Forelimb muscle (tissue), 1 donor: ENCODE measurements around the gene PGBD5. TPM values are rescaled to one million over a fixed set of nuclear protein-coding genes. Genes with fewer than 3 reads are reported as not detected.
"Not testable (repeated sequence)": the region's sequence is repeated elsewhere in the genome, so short reads cannot be mapped to it uniquely, and the experiment has no call there.

ENCODE experiments used
- DNase-seq: peaks from one replicate; pipeline ENCODE4 v3.0.0-alpha.2; 2013; ENCODE audit warnings: low read depth
- polyA plus RNA-seq: library from polyadenylated mRNA; unstranded; fragments of 120-200 nt; gene quantifications from one replicate; pipeline ENCODE4 v1.2.1, GENCODE V29; 2013; ENCODE audit not compliant: insufficient read length

PGBD5 gene, protein sequence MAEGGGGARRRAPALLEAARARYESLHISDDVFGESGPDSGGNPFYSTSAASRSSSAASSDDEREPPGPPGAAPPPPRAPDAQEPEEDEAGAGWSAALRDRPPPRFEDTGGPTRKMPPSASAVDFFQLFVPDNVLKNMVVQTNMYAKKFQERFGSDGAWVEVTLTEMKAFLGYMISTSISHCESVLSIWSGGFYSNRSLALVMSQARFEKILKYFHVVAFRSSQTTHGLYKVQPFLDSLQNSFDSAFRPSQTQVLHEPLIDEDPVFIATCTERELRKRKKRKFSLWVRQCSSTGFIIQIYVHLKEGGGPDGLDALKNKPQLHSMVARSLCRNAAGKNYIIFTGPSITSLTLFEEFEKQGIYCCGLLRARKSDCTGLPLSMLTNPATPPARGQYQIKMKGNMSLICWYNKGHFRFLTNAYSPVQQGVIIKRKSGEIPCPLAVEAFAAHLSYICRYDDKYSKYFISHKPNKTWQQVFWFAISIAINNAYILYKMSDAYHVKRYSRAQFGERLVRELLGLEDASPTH
- polyA plus RNA-seq: 13.5 TPM

DNA sequence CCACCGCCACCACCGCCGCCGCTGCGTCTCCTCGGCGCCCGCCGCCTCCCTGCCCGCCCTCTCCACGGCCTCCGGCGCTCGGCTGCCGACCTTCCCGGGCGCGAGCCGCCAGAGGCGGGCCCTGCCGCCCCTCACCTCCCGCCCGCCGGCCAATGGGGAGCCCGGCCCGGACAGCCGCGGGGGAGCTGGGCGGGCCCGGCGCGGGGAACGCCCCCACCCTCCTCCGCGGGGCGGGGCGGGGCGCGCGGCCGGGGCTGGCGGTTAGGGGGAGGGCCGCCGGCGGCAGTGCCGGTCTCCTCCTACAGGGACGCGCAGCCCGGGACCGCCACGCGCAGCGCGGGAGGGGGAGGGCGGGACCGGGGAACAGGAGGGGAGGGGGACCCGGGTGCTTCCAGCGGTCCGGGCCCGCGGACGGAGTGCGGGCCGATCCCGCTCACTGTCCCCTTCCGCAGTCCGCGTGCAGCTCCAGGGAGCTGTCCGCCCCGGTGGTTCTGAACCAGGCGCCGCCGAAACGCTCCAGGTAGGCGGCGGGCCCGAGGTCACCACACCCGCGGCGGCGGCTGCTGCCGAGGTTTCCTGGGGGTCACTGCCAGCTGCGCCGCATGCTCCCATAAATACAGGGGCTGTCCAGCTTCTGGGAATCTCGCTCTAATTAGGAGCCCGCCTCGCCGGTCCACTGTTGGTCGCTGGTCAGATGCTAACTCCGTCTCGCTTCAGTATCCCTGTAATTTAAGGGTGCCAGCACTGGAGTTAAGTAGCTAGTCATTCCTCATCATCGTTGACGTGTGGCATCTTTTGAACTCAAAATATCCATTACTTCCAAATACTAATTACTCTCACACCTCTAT, at the start of gene PGBD5:
TSS of gene PGBD5 (minus strand) at position 87 of the 848 bp plus-strand sequence. CDS start 404 bp downstream, outside the sequence.
- peak; percentile 25 for DNase-seq

DNA sequence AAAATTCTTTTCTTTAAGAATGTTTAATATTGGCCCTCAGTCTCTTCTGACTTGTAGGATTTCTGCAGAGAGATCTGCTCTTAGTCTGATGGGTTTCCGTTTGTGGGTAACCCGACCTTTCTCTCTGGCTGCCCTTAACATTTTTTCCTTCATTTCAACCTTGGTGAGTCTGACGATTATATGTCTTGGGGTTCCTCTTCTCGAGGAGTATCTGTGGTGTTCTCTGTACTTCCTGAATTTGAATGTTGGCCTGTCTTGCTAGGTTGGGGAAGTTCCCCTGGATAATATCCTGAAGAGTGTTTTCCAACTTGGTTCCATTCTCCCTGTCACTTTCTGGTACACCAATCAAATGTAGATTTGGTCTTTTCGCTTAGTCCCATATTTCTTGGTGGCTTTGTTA, 48.8 kb upstream of the PGBD5 start:
- not testable (repeated sequence) for DNase-seq

DNA sequence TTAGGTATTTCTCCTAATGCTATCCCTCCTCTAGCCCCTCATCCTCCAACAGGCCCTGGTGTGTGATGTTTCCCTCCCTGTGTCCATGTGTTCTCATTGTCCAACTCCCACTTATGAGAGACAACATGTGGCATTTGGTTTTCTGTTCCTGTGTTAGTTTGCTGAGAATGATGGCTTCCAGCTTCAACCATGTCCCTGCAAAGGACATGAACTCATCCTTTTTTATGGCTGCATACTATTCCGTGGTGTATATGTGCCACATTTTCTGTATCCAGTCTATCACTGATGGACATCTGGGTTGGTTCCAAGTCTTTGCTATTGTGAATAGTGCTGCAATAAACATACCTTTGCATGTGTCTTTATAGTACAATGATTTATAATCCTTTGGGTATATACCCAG, 44.6 kb upstream of the PGBD5 start:
- not testable (repeated sequence) for DNase-seq

DNA sequence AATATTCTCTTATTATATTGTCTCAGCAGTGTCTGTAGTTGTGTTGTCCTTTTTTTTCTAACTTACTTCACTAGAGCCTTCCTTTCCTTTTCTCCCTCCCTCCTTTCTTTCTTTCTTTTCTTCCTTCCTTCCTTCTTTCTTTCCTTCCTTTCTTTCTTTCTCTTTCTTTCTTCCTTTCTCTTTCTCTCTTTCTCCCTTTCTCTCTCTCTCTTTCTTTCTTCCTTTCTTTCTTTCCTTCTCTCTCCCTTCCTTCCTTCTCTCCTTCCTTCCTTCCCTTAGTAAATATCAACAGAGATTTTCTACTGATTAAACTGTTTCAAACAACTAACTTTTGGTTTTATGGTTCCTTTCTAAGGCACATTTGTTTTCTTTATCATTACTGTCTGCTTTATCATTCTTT, 43.1 kb upstream of the PGBD5 start:
- DNase-seq: no peak

DNA sequence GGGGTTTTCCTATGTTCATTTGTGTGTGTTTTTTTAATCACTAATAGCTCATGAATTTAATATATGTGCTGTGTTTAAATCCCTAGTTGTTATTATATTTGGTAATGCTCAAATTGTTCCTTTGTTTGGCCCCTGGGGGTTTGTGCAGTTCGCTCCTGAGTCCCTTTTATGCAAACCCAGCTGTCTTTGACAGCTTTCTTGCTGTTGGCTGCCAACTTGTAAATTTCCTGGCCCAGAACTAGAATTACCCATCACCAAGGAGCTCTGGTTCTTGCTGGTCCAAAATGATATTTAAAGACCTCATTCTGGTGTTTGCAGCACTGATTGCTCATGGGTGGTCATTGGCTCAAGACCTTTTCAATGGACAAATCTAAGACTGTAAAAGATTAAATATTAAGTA, 39.6 kb upstream of the PGBD5 start:
- no peak for DNase-seq

DNA sequence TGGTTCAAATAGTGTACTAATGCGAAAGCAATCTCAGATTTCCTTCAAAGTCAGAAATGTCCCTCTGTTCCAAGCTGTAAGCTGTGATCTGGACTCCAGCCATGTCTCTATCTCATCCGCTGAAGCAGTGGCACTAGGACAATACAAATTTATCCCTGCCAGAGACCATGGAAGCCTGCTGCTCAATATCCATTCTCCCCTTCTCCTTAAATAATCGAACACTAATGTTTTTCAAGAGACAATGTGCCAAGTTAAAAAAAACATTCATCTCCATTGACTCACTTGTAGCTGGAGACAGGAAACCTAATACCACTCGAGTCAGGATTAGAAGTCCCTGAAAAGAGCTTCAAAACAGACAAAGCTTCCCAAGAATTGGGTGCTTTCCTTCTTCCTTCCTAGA, 38.5 kb upstream of the PGBD5 start:
- no peak for DNase-seq

DNA sequence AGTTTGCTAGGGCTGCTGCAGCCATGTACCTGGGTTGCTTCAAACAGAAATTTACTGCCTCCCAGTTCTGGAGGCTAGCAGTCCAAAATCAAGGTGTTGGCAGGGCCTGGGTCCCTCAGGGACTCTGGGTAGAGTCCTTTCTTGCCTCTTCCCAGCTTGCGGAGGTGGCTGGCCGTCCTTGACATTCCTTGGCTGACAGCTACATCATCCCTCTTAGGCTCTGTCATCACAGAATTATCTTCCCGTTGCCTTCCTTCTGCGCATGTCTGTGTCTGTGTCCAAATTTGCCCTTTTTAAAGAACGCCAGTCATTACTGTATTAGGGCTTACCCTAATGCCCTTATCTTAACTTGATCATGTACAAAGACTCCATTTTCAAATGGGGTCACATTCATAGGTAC, 37.6 kb upstream of the PGBD5 start:
- DNase-seq: no peak

DNA sequence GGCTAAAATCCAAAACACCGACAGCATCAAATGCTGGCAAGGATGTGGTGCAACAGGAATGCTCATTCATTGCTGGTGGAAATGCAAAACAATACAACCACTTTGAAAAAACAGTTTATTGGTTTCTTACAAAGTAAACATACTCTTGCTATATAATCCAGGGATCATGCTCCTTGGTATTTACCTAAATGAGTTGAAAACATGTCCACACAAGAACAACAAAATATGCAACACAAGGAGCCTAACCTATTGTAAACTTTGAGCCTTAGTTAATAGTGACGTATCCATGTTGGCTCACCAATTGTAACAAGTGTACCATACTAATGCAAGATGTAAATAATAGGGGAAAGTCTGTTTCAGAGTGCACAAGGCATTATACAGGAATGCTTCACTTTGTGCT, 37.2 kb upstream of the PGBD5 start:
- no peak for DNase-seq

DNA sequence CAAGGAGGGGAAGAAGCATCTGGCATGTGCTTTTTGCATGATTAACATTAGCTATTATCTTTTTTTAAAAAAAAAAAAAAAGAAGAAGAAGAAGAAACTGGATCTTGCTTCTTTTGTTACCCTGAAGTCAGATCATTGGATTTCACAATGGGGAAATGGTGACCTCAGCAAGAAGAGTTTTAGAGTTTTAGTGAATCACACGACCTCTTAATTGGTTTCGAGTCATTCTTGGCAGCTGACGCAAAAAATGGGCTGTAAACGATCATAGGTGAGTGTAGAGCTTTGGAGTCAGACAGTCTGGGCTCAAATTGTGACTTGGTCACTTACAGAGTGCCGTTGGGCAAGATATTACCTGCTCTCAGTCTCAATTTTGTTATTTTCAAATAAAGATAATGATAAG, 33.3 kb upstream of the PGBD5 start:
- DNase-seq: no peak

DNA sequence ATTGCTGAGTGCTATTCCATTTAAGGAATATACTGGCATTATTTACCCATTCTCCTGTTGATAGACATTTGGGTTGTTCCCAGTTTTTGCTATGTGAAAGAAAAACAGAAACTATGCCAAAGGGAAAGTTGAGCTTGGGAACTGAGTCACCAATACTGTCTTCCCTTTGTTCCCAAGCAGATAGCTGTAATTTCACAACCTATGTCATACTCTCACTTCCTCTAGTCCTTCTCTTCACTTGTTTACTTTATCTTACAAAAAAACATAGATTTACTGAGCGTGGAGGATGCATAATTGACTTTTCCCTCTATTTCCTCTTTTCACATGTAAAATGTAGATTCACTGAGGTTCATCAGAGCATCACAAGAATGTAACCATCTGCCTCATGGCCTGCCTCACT, 32.4 kb upstream of the PGBD5 start:
- DNase-seq: no peak

DNA sequence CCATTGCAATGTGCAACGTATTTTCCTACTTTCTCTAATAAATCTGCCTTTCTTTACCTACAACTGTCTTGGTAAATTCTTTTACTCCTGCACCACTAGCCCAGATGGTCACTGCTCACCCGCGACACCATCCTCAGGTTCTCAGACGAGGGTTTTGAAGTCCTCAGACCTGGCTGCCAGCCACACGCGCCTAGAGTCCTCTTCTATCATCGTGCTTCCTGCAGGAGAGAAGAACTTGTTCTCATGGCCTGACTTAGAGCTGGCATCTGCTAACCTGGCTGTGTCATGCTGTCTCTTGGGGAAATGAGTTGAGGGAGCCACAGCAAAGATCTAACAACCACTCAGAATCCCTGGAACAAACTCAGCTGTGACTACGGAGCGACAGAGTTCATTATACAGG, 30.3 kb upstream of the PGBD5 start:
- DNase-seq: no peak

DNA sequence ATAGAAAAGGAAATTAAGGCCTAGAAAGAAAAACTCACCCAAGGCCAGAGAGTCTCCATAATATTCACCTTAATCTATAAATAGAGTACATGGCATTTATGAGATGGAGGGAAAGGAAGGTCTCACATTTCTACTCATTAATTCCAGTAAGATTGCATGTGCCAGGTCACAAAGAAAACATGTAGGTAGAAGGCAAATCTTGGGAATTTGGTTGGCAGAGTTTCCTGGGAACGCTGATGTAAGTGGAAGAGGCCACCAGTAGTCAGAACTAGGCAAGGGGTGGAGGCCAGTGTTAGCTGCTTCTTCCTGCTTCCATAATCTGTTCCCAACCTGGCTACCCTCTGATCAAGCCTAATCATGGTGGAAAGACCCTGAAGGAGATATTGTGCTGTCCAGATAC, 29.2 kb upstream of the PGBD5 start:
- DNase-seq: no peak

DNA sequence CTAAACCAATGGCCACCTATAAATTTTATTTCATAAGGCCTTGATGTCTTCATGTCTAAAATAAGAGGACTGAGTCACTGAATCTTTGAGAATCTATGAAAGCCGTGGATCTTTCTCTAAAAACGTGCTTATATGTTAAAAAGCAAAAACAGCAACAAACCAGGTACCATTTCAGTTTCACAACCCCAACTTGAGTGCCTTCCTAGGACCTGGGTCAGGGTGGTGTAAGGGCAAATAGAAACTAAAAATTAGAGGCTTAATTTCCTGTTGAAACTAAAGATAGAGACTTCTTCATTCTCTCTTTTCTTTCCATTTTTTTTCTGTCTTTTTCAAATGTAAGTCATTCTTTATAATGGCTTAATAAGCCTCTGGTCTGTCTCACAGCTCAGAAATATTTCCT, 27.2 kb upstream of the PGBD5 start:
- no peak for DNase-seq

DNA sequence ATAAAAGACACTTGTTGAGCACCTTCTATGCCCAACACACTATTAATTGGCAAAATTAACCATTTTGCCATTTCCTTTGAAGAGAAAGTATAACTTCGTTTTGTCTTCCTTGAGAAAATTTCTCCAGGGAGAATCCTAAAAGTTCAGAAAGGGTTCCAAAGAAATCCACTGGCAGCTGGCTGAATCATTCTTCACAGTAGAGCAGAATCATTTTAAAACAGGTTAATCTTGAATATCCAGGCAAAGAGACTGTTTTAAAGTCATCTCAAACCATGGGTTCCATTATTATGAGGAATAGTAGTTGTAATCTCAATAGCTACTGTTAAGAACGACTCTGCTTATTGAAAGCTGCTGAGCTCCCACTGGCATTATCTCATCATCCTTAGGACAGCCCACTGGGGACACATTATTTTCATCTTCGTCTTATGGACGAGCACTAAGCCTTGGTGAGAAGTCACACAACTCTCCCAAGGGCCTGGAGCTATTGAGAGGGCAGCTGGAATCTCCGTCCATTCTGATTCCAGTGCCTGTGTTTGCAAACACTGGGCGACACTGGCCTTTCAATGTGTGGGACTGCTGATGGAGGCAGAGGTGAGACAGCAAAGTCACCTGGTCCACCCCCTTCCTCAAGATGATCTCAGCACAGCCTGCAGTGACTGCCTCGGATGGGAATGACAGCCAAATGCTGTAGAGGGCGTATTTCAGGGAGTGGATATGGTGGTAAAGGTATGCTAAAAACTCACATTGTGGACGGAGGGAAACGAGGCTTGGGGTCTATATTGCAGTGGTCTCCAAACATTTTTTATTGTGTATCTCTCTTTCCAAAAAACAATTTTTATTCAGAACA, 15.3 kb upstream of the PGBD5 start:
- DNase-seq: no peak

DNA sequence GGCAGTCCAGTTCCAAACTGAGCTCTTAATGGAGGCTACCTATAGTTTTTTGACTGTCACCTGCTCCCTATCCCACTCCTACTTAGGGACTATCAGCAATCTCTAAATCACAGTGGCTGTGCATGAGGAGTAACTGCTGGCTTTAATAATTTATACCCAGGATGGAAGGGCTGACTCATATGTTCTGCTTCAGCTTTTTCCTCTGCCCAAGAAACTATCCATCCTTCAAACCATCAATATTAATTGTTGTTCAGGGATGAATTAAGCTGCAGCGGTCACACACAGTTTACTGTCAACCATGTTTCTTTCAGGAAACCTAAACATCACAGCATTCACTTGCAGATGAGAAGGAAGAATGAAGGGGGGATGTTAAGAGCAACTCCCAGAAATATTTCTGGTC, 9.0 kb upstream of the PGBD5 start:
- no peak for DNase-seq

DNA sequence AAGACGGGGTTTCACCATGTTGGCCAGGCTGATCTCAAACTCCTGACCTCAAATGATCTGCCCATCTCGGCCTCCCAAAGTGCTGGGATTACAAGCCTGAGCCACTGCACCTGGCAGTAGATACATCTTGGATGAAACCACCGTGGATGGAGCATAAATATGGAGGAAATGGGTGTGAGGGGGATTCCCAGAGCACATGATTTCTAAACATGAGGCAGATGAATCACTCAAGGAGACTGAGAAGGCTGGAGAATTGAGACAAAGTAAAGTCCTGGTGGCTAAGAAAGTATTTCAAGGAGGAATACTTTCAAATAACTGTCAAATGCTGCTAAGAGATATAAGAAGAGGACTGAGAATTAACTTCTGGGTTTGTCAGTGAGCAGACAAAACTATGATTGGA, 5.4 kb upstream of the PGBD5 start:
- DNase-seq: no peak

DNA sequence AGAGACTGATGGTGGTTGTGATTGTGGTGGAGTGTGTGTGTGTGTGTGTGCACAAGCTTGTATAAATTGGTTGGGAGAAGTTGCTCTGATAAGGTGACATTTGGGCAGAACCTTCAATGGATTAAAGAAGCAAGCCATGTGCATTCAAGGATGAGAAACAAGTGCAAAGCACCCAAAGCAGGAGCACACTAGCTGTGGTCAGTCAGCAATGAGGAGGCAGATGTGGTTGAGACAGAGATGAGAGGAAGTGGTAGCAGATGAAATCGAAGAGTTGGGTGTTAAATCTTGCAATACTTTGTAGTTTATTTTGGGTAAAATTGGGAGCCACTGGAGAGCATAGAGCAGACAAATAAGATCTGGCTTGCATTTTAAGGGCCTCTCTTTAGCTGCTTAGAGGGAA, 4.4 kb upstream of the PGBD5 start:
- no peak for DNase-seq

DNA sequence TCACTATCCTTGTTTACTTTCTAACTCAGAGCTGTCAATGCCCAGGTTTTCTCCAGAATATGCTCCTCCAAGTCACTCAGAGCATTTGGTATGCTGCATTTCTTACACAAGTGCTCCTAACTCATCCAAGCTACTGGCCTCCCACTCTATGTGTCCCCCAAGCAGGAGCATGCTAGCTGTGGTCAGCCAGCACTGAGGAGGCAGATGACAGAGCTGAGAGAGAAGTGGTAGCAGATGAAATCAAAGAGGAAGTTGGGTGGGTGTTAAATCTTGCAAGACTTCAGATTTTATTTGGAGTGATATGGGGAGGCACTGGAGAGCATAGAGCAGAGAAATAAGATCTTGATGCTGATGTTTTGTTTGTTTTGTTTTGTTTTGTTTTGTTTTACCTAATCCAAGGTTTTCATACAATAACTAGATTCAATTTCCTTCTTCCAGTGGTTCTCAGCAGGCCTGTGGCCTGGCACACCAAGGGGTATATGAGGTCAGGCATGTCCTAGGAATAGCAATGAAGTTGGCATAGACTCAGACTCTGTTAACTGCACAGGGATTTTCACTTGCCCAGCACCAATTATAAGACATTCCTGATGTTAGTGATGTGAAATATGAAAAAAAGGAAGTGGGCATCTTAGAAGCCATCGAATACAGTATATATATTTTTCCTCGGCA, 3.1 kb upstream of the PGBD5 start:
- no peak for DNase-seq

DNA sequence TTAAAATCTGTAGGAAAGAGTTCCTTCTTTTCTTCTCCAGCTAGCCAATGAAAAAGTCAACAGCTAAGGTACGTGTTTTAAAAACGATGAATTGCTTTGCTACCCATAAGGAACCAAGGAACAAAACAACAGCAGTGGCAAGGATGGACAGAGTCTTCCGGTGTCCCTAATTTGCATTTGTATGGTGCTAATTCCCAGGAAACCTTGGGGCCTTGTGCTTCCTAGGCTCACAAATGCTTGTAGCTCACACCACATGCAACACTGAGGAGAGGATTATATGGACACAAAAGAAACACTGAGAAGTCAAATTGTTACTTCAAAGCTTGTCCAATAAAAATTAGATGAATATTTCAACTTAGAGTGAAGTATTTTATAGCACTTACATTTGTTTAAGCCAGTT, 1.8 kb upstream of the PGBD5 start:
- no peak for DNase-seq

DNA sequence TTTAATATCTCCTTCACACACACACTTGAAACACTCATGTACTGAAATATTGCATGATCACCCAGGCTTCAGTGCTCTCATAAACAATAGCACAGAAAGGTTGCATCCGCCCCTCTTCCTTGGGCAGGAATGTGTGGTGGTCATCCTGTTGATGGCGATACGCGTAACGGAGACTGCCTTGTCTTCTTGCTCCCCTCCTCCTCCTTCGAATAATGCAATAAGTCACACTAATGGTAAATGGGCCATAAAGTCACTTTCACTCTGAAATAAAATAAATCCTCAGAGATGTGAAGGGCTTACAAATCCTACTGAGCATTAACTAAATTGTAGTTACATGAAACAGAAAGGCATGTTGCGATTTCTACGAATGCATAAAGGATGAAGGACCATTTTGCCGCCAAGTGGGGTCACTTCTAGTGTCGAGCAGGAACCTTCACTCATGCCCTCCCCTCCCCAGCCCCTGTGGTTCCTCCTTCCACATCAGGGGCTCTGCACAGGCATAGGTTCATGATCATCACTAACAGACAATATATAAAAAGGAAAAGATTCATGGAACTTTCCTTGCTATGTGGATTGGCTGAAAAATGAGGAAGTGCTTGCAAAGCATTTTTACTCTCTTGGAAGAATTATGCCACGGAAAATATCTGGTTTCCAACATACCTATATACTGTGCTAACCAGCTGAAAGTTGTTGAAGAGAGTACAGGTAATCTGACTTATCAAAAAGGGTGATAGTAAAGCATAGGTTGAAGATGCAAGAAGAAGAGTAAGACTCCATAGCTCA, 1.2 kb upstream of the PGBD5 start:
- DNase-seq: no peak
